Neural cell (in vitro differentiated cells): ENCODE measurements around the gene ATOH8. TPM values are rescaled to one million over a fixed set of nuclear protein-coding genes. Genes with fewer than 3 reads are reported as not detected.

ENCODE experiments used
- H2AFZ ChIP-seq: fragments of 200-600, 300-800 bp; sonication (generic), shearing (Covaris generic); 2 replicates; pipeline ENCODE4 v1.6.0; 2014; ENCODE audit warnings: low read depth, mild to moderate bottlenecking, antibody characterized with exemption, low read length, moderate library complexity
- H3F3A ChIP-seq: fragments of 200-600 bp; shearing (Covaris generic); 2 replicates; pipeline ENCODE4 v1.6.1; 2016; ENCODE audit warnings: mild to moderate bottlenecking, moderate library complexity, mixed read lengths, antibody characterized with exemption, low read length; ENCODE audit not compliant: insufficient read depth, poor library complexity, severe bottlenecking
- H3K27ac ChIP-seq: fragments of 200-600, 300-800 bp; sonication (generic), shearing (Covaris generic); 2 replicates; pipeline ENCODE4 v1.5.1; 2014; ENCODE audit warnings: mild to moderate bottlenecking, low read length, moderate library complexity
- H3K27me3 ChIP-seq: fragments of 300-800, 200-600 bp; sonication (generic), shearing (Covaris generic); 2 replicates; pipeline ENCODE4 v1.6.0; 2014; ENCODE audit warnings: mild to moderate bottlenecking, low read depth, low read length, moderate library complexity; ENCODE audit not compliant: insufficient read depth
- H3K36me3 ChIP-seq: fragments of 300-800, 200-600 bp; sonication (generic), shearing (Covaris generic); 2 replicates; pipeline ENCODE4 v1.5.1; 2014; ENCODE audit warnings: mild to moderate bottlenecking, antibody characterized with exemption, low read length, moderate library complexity; ENCODE audit not compliant: insufficient read depth
- H3K4me2 ChIP-seq: fragments of 300-800, 200-600 bp; sonication (generic), shearing (Covaris generic); 2 replicates; pipeline ENCODE4 v1.6.0; 2014; ENCODE audit warnings: mild to moderate bottlenecking, low read length
- H3K4me3 ChIP-seq: fragments of 300-800, 200-600 bp; sonication (generic), shearing (Covaris generic); 2 replicates; pipeline ENCODE4 v1.5.1; 2014; ENCODE audit warnings: mild to moderate bottlenecking, low read length, moderate library complexity
- H3K79me2 ChIP-seq: fragments of 200-600 bp; shearing (Covaris generic); replicated peaks from 2 replicates; pipeline ENCODE4 v1.6.0; 2014; ENCODE audit warnings: mild to moderate bottlenecking, low read length, moderate library complexity; ENCODE audit not compliant: insufficient read depth
- H3K9ac ChIP-seq: fragments of 300-800, 200-600 bp; sonication (generic), shearing (Covaris generic); 2 replicates; pipeline ENCODE4 v1.6.1; 2016; ENCODE audit warnings: mild to moderate bottlenecking, low read length, mixed read lengths
- H3K9me2 ChIP-seq: fragments of 200-600 bp; shearing (Covaris generic); 2 replicates; pipeline ENCODE4 v1.6.1; 2016; ENCODE audit warnings: mild to moderate bottlenecking, low read length, mixed read lengths; ENCODE audit not compliant: insufficient read depth
- H3K9me3 ChIP-seq: fragments of 200-600, 300-800 bp; sonication (generic), shearing (Covaris generic); 2 replicates; pipeline ENCODE4 v1.6.1; 2016; ENCODE audit warnings: mild to moderate bottlenecking, mixed run types, low read length, moderate library complexity, mixed read lengths
- H4K20me1 ChIP-seq: fragments of 200-600 bp; shearing (Covaris generic); 2 replicates; pipeline ENCODE4 v1.6.1; 2016; ENCODE audit warnings: mild to moderate bottlenecking, mixed run types; ENCODE audit not compliant: insufficient read depth
- CTCF ChIP-seq: fragments of 450-650 bp; IDR thresholded peaks from 2 replicates; pipeline ENCODE4 v1.5.1; 2014; ENCODE audit warnings: antibody characterized with exemption, mild to moderate bottlenecking, moderate library complexity; ENCODE audit not compliant: poor library complexity, severe bottlenecking
- EP300 ChIP-seq: fragments of 450-650 bp; conservative IDR thresholded peaks from 2 replicates; pipeline ENCODE4 v1.6.1; 2014; ENCODE audit warnings: antibody characterized with exemption, mild to moderate bottlenecking, moderate library complexity; ENCODE audit not compliant: poor library complexity, severe bottlenecking
- EZH2 ChIP-seq: fragments of 200-600, 300-800 bp; shearing (Covaris generic), sonication (generic); IDR thresholded peaks from 2 replicates; pipeline ENCODE4 v1.6.1; 2014; ENCODE audit warnings: antibody characterized with exemption, low read length, borderline replicate concordance, mild to moderate bottlenecking; ENCODE audit not compliant: insufficient read depth, poor library complexity, severe bottlenecking
- MXI1 ChIP-seq: fragments of 450-650 bp; conservative IDR thresholded peaks from 2 replicates; pipeline ENCODE4 v1.6.1; 2014; ENCODE audit warnings: antibody characterized with exemption, mild to moderate bottlenecking; ENCODE audit not compliant: poor library complexity, severe bottlenecking
- POLR2AphosphoS5 ChIP-seq: IDR thresholded peaks from 2 replicates; pipeline ENCODE4 v1.6.1; 2012
- RAD21 ChIP-seq: fragments of 450-650 bp; conservative IDR thresholded peaks from 2 replicates; pipeline ENCODE4 v1.6.1; 2014; ENCODE audit warnings: antibody characterized with exemption, mild to moderate bottlenecking, moderate library complexity
- REST ChIP-seq: IDR thresholded peaks from 2 replicates; pipeline ENCODE4 v1.6.1; 2012; ENCODE audit warnings: borderline replicate concordance
- SMC3 ChIP-seq: fragments of 450-650 bp; conservative IDR thresholded peaks from 2 replicates; pipeline ENCODE4 v1.6.1; 2014; ENCODE audit warnings: antibody characterized with exemption, mild to moderate bottlenecking, moderate library complexity; ENCODE audit not compliant: poor library complexity
- TAF1 ChIP-seq: IDR thresholded peaks from 2 replicates; pipeline ENCODE4 v1.6.1; 2012; ENCODE audit warnings: low read depth
- polyA plus RNA-seq: library from polyadenylated mRNA; depleted of rRNA; stranded (reverse); fragments of >200 nt; gene quantifications from 2 replicates; pipeline ENCODE4 v1.2.3, GENCODE V29; 2014

Gene ATOH8
- polyA plus RNA-seq, 1 donor from 2014 or later = 1.6 TPM

- H3F3A ChIP-seq = no peaks in the 10 kb centered on the region
- H3K27ac ChIP-seq = no peak overlapping the region
- no peaks in the 10 kb centered on the region for H3K27me3 ChIP-seq
- no peaks in the 10 kb centered on the region for H3K9me2 ChIP-seq
- no peaks in the 10 kb centered on the region for H4K20me1 ChIP-seq
- no peaks in the 10 kb centered on the region for H3K79me2 ChIP-seq
- no peaks in the 10 kb centered on the region for H3K9me3 ChIP-seq
- no peaks in the 10 kb centered on the region for H3K36me3 ChIP-seq
- no peak overlapping the region for H2AFZ ChIP-seq
- TF ChIP-seq REST = no peak
- no peak overlapping the region for H3K4me2 ChIP-seq
- no peak overlapping the region for H3K4me3 ChIP-seq
- H3K9ac ChIP-seq = no peak overlapping the region
Measured at GRCh38 chr2:85786865-85787264, 33.1 kb downstream of the ATOH8 start.

GRCh38 chr2:85787282-85787980 is 33.6 kb downstream of the ATOH8 start:
- H3K4me2 ChIP-seq = no peak overlapping the region
- H3K27ac ChIP-seq = no peak overlapping the region
- no peaks in the 10 kb centered on the region for H3K9me2 ChIP-seq
- no peaks in the 10 kb centered on the region for H3K27me3 ChIP-seq
- TF ChIP-seq POLR2AphosphoS5 (no peak), TAF1 (no peak), CTCF (no peak), EZH2 (no peak), SMC3 (no peak), REST (no peak), RAD21 (no peak), MXI1 (no peak), EP300 (no peak)
- no peak overlapping the region for H3K4me3 ChIP-seq
- no peak overlapping the region for H2AFZ ChIP-seq
- no peaks in the 10 kb centered on the region for H3K9me3 ChIP-seq
- H3K79me2 ChIP-seq = no peaks in the 10 kb centered on the region
- no peaks in the 10 kb centered on the region for H3F3A ChIP-seq
- H3K9ac ChIP-seq = no peak overlapping the region
- no peaks in the 10 kb centered on the region for H3K36me3 ChIP-seq
- H4K20me1 ChIP-seq = no peaks in the 10 kb centered on the region
